Kidney (tissue), 14 donors: ENCODE data around the gene SEMA3C. TPM values are rescaled to one million over a fixed set of nuclear protein-coding genes. Genes with fewer than 3 reads are reported as not detected.

Experiments used
- DNase-seq, 5 donors: peaks; one replicate each; pipeline ENCODE4 v3.0.0-alpha.2; 2013 to 2020
- FAIRE-seq: peaks from 2 replicates; lab custom pipeline; 2012; peaks lifted over from hg19 to GRCh38; lab: Jason Lieb, UNC
- H3K27ac ChIP-seq, 2 donors: one replicate each; pipeline ENCODE4 v1.7.0; 2013; ENCODE audit warnings: low read depth in 2 of 2, low read length in 2 of 2, inconsistent platforms in 1 of 2
- H3K27me3 ChIP-seq: one replicate; pipeline ENCODE4 v1.7.1; 2013; ENCODE audit warnings: low read length, inconsistent platforms; ENCODE audit not compliant: control insufficient read depth, insufficient read depth
- H3K36me3 ChIP-seq, 3 donors: one replicate each; pipeline versions ENCODE4 v1.7.0 to v1.7.1; 2013; ENCODE audit warnings: low read length in 3 of 3, control low read depth in 1 of 3, inconsistent platforms in 1 of 3; ENCODE audit not compliant: insufficient read depth in 3 of 3, control insufficient read depth in 2 of 3
- H3K4me1 ChIP-seq, 3 donors: one replicate each; pipeline versions ENCODE4 v1.7.0 to v1.7.1; 2013; ENCODE audit warnings: low read length in 3 of 3, inconsistent platforms in 1 of 3, low read depth in 1 of 3; ENCODE audit not compliant: control insufficient read depth in 2 of 3, insufficient read depth in 2 of 3
- H3K4me3 ChIP-seq, 3 donors: one replicate each; pipeline versions ENCODE4 v1.7.0 to v1.8.1; 2013; ENCODE audit warnings: low read length in 3 of 3, control low read depth in 1 of 3, inconsistent platforms in 1 of 3
- H3K9ac ChIP-seq, 3 donors: one replicate each; pipeline versions ENCODE4 v1.7.0 to v1.7.1; 2013; ENCODE audit warnings: low read length in 3 of 3, control low read depth in 1 of 3, inconsistent platforms in 1 of 3
- H3K9me3 ChIP-seq, 3 donors: one replicate each; pipeline versions ENCODE4 v1.7.0 to v1.7.1; 2013; ENCODE audit warnings: low read length in 3 of 3, control low read depth in 1 of 3, inconsistent platforms in 1 of 3; ENCODE audit not compliant: control insufficient read depth in 2 of 3, insufficient read depth in 1 of 3
- CTCF ChIP-seq: IDR thresholded peaks from 3 replicates; pipeline ENCODE4 v1.5.1; 2012; ENCODE audit warnings: mild to moderate bottlenecking, moderate library complexity, borderline replicate concordance; ENCODE audit not compliant: insufficient read depth; ENCODE audit errors: extremely low read depth
- intact Hi-C: fragments of 100-400 bp; cut with DNase I; formaldehyde crosslinking; loops from one replicate; pipeline ENCODE4 v1.11.1; 2022
- polyA plus RNA-seq: library from polyadenylated mRNA; stranded (reverse); fragments of 350-450 nt; fragmentation: Illumina TruSeq; extraction: RNeasy Lipid Tissue Mini Kit (QIAGEN cat#74804); gene quantifications from one replicate; pipeline ENCODE4 v1.2.3, GENCODE V29; 2014; ENCODE audit warnings: low read depth, low replicate concordance; ENCODE audit not compliant: insufficient read depth
- total RNA-seq: library from RNA; stranded (reverse); fragmentation: NEBNext Ultra II Directional; extraction: Animal tissue kit (Norgen Biotek cat#: 25700); gene quantifications from one replicate; pipeline ENCODE4 v1.2.1, GENCODE V29; 2021
- donor health status: control.
- donor health status: control.
- donor health status: control.
- donor health status: control.
- donor health status: control.
- donor health status: DM: yes; HTN: yes; CAD: no.
- donor health status: Normal renal cell carcinoma (clear cell type).

SEMA3C gene
- total and polyA plus RNA-seq, 2 donors from 2014 or later = 3.9 to 17.2 TPM

GRCh38 chr7:80935991-80936780, 17.3 kb upstream of the SEMA3C start:
- H3K4me3 ChIP-seq = no peak overlapping the region
- no peaks in the 10 kb centered on the region for H3K27me3 ChIP-seq
- no peaks in the 10 kb centered on the region for H3K9me3 ChIP-seq
- no peak for FAIRE-seq
- H3K4me1 ChIP-seq = peaks cover 0 to 3% (median 0%) of the 10 kb centered on the region in 3 donors
- intact Hi-C loops = no loop called here
- H3K27ac ChIP-seq = no peak overlapping the region
- no peaks in the 10 kb centered on the region for H3K36me3 ChIP-seq
- DNase-seq = no peak
- no peak for TF ChIP-seq CTCF
- H3K9ac ChIP-seq = no peak overlapping the region

GRCh38 chr7:80934321-80934720, 15.5 kb upstream of the SEMA3C start:
- Histone ChIP-seq H3K27me3 (no peaks in the 10 kb centered on the region), H3K9ac (no peak overlapping the region), H3K4me1 (no peaks in the 10 kb centered on the region), H3K27ac (no peak overlapping the region), H3K4me3 (no peak overlapping the region), H3K9me3 (no peaks in the 10 kb centered on the region), H3K36me3 (no peaks in the 10 kb centered on the region)
- intact Hi-C loops = no loop called here
- no peak for FAIRE-seq
- TF ChIP-seq CTCF = no peak
- DNase-seq = no peak

DNA sequence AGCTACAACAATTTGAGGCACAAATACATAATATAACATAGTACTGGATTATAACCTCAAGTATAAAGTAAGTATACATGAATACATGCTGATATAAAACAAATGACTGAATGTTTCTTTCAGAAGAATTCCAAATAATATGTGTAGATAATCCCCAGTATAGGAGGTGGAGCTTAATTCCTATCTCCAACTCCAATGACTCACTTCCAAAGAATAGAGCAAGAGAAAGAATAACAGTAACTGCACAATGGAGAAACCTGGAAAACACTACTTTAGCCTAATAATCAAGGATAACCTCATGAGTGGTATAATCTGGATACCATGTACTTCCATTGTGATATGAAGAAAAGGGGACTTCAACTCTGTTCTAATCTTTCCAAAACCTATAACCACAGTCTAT, 13.7 kb upstream of the SEMA3C start:
- Histone ChIP-seq H3K4me3 (no peak overlapping the region), H3K27ac (no peak overlapping the region), H3K36me3 (no peaks in the 10 kb centered on the region), H3K9me3 (no peaks in the 10 kb centered on the region), H3K9ac (no peak overlapping the region), H3K27me3 (no peaks in the 10 kb centered on the region), H3K4me1 (no peaks in the 10 kb centered on the region)
- DNase-seq (no peak), FAIRE-seq (no peak)
- no peak for TF ChIP-seq CTCF
- intact Hi-C loops = no loop called here
